ENCODE data around the gene DNAJC7.

The DNAJC7 gene

GRCh38 chr17:41985919-41986318, 31.3 kb downstream of the DNAJC7 start:
- no peak for DNase-seq (ENCODE audit: low read depth)
- no peak overlapping the region for H3K4me3 ChIP-seq (ENCODE audit: low read depth, low read length)

GRCh38 chr17:41984454-41984853, 32.8 kb downstream of the DNAJC7 start:
- DNase-seq (ENCODE audit: low read depth), result no peak

GRCh38 chr17:41982026-41982760, 35.0 kb downstream of the DNAJC7 start:
- DNase-seq (ENCODE audit: low read depth), result no peak
- H3K4me3 ChIP-seq (ENCODE audit: low read depth, low read length), result no peak overlapping the region

More at GRCh38 chr17:41984454-41984853, 32.8 kb downstream of the DNAJC7 start:
- no peak overlapping the region for H3K4me3 ChIP-seq (ENCODE audit: low read depth, low read length)

DNA sequence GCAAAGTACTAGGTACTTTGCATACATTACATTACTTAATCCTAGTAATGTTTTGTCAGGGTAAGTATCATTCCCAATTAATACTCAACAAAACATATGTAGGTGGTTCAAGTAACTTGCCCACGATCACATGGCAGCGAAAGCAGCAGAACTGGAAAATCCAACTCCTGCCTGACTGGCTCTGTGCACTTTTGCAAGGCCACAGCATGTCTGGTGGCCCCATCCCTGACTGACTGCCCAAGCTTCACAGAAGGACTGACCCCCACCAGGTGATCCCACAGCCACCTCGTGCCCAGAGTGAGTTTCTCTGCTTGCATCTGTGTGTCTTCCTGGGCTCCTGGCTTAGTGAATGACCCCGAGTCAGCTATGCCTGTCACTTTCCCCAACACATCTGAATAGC, 39.2 kb downstream of the DNAJC7 start:
- DNase-seq (ENCODE audit: low read depth), result no peak
- H3K4me3 ChIP-seq (ENCODE audit: low read depth, low read length), result no peak overlapping the region

DNA sequence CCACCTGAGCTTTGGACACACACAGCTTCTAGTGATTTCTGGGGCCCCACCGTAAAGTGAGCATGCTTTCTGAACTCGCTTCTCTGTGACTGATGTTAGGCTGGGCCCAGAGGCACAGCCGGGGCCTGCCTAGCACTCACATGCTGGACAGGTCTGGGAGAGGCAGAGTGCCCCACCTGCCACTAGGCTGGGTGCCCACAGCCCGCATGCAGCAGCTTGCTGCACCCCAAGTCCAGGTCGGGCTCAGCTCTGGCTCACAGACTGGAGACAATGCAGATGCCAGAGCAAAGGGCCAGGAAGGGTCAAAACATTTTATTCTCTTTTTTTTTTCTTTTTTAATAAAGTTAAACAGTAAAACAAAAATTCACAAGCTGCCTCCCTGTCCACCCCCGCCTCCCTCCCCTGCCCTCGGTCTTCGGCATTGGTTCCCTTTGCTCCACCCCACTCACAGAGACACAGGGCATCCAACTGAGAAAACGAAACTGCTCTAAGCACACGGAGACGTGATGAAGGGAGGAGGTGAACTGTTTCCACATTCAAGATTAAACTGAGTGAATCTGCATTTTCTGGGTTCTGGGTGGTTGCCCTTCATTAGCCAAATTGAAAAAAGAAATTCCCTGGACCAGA, 41.0 kb downstream of the DNAJC7 start:
- no peak overlapping the region for H3K4me3 ChIP-seq (ENCODE audit: low read depth, low read length)
- no peak for DNase-seq (ENCODE audit: low read depth)

GRCh38 chr17:41975099-41976083, 41.8 kb downstream of the DNAJC7 start:
- DNase-seq (ENCODE audit: low read depth), result no peak
- H3K4me3 ChIP-seq (ENCODE audit: low read depth, low read length), result no peak overlapping the region

GRCh38 chr17:41974658-41975057, 42.6 kb downstream of the DNAJC7 start:
- H3K4me3 ChIP-seq (ENCODE audit: low read depth, low read length), result no peak overlapping the region
- DNase-seq (ENCODE audit: low read depth), result no peak

GRCh38 chr17:41974031-41974430, 43.2 kb downstream of the DNAJC7 start:
- no peak for DNase-seq (ENCODE audit: low read depth)
- H3K4me3 ChIP-seq (ENCODE audit: low read depth, low read length), result no peak overlapping the region

DNA sequence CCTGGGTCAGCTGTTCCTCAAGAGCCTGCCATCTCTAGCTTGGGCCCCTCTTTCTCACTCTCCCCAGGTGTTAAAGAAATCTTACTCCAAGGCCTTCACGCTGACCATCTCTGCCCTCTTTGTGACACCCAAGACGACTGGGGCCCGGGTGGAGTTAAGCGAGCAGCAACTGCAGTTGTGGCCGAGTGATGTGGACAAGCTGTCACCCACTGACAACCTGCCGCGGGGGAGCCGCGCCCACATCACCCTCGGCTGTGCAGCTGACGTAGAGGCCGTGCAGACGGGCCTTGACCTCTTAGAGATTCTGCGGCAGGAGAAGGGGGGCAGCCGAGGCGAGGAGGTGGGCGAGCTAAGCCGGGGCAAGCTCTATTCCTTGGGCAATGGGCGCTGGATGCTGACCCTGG, 43.8 kb downstream of the DNAJC7 start:
- H3K4me3 ChIP-seq (ENCODE audit: low read depth, low read length), result no peak overlapping the region

GRCh38 chr17:41972571-41973407, 44.5 kb downstream of the DNAJC7 start:
- H3K4me3 ChIP-seq (ENCODE audit: low read depth, low read length), result no peak overlapping the region
- DNase-seq (ENCODE audit: low read depth), result no peak

More for the DNA sequence above, 43.8 kb downstream of the DNAJC7 start:
- no peak for DNase-seq (ENCODE audit: low read depth)

- DNase-seq (ENCODE audit: low read depth), result no peak
- no peak overlapping the region for H3K4me3 ChIP-seq (ENCODE audit: low read depth, low read length)
Observed at GRCh38 chr17:41971721-41972523, 45.3 kb downstream of the DNAJC7 start.

GRCh38 chr17:41970901-41971331, 46.3 kb downstream of the DNAJC7 start:
- no peak overlapping the region for H3K4me3 ChIP-seq (ENCODE audit: low read depth, low read length)
- DNase-seq (ENCODE audit: low read depth), result no peak

- H3K4me3 ChIP-seq (ENCODE audit: low read depth, low read length), result no peak overlapping the region
- no peak for DNase-seq (ENCODE audit: low read depth)
Observed at GRCh38 chr17:41968676-41969075, 48.6 kb downstream of the DNAJC7 start.

- peak overlapping the region; percentile 87 for H3K4me3 ChIP-seq (ENCODE audit: low read depth, low read length)
- no peak for DNase-seq (ENCODE audit: low read depth)
Observed at GRCh38 chr17:41967921-41968578, 49.2 kb downstream of the DNAJC7 start.

- peak overlapping the region; percentile 87 for H3K4me3 ChIP-seq (ENCODE audit: low read depth, low read length)
- no peak for DNase-seq (ENCODE audit: low read depth)
Observed at GRCh38 chr17:41967141-41967920, 49.9 kb downstream of the DNAJC7 start.

DNA sequence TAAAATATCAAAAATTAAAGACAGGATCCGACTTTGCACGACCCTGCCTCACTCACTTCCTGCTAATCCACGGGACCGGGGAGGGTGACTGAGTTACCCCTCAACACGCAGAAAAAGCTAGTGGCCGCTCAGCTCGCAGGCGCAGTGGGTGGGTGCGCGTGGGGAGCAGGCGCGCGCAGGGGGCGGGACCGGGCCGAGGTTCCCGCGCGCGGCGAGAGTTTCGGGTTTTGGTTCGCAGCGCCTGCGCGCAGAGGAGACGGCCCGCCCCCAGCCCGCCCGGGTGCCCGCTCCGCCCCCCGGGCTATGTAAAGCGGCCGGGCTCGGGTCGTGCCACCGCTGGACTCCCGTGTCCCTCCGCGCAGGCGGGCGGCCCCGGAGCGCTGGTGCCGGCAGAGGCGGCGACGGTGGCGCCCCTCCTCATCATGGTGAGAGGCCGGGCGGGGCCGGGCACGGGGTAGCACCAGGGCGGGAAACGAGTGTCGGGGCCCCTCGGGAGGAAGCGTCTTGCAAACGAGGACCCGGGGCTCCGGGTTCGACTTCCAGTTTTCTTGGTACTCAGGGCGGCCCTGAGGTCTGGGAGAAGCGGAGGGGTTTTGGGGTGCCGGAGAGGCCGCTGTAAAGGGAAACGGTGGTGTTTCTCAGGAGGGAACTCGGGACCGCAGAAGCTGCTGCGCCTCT, 50.6 kb downstream of the DNAJC7 start, which contains the start of gene CNP:
Gene CNP (plus strand): TSS at position 333 of the 678 bp plus-strand sequence. CDS start 90 bp downstream, at position 423.
- H3K4me3 ChIP-seq (ENCODE audit: low read depth, low read length), result peak within 1 kb of the TSS; percentile 87
- DNase-seq (ENCODE audit: low read depth), result peak; percentile 67
